SU-DHL-6 (cell line): ENCODE results near the gene SUGCT.

Experiments
- H2AFZ ChIP-seq: fragments of 200-600 bp; sonication (generic); 2 replicates; pipeline ENCODE4 v1.6.1; 2014; ENCODE audit warnings: low read depth, mild to moderate bottlenecking, moderate library complexity, mixed read lengths, antibody characterized with exemption, low read length; ENCODE audit not compliant: severe bottlenecking
- H3F3A ChIP-seq: fragments of 200-600 bp; shearing (Covaris generic); 2 replicates; pipeline ENCODE4 v1.6.0; 2016; ENCODE audit warnings: antibody characterized with exemption, mild to moderate bottlenecking; ENCODE audit not compliant: insufficient read depth
- H3K27ac ChIP-seq: fragments of 200-600 bp; sonication (generic); 2 replicates; pipeline ENCODE4 v1.5.1; 2016; ENCODE audit warnings: low read depth, mild to moderate bottlenecking, low read length, moderate library complexity, mixed read lengths
- H3K27me3 ChIP-seq: fragments of 200-600 bp; sonication (generic), shearing (Covaris generic); 2 replicates; pipeline ENCODE4 v1.6.0; 2014; ENCODE audit warnings: mild to moderate bottlenecking, low read length
- H3K36me3 ChIP-seq: fragments of 200-600 bp; sonication (generic); 2 replicates; pipeline ENCODE4 v1.6.1; 2014; ENCODE audit warnings: mild to moderate bottlenecking, low read length, mixed read lengths
- H3K4me2 ChIP-seq: fragments of 300-600, 200-600 bp; shearing (Covaris generic), sonication (generic); 2 replicates; pipeline ENCODE4 v1.6.0; 2014; ENCODE audit warnings: low read length, low read depth, mild to moderate bottlenecking; ENCODE audit not compliant: poor library complexity, severe bottlenecking
- H3K4me3 ChIP-seq: fragments of 200-600 bp; sonication (generic); 2 replicates; pipeline ENCODE4 v1.5.1; 2014; ENCODE audit warnings: antibody characterized with exemption, low read length, mild to moderate bottlenecking, mixed read lengths; ENCODE audit not compliant: insufficient read depth, poor library complexity, severe bottlenecking
- H3K79me2 ChIP-seq: fragments of 200-600 bp; sonication (generic); 2 replicates; pipeline ENCODE4 v1.6.1; 2014; ENCODE audit warnings: mild to moderate bottlenecking, low read length, moderate library complexity; ENCODE audit not compliant: insufficient read depth
- H3K9ac ChIP-seq: fragments of 200-600 bp; sonication (generic); 2 replicates; pipeline ENCODE4 v1.7.0; 2014; ENCODE audit warnings: mild to moderate bottlenecking, low read length
- H3K9me2 ChIP-seq: fragments of 200-600 bp; sonication (generic); replicated peaks from 2 replicates; pipeline ENCODE4 v1.6.1; 2014; ENCODE audit warnings: low read length; ENCODE audit not compliant: insufficient read depth
- H3K9me3 ChIP-seq: fragments of 200-600 bp; sonication (generic); 2 replicates; pipeline ENCODE4 v1.6.1; 2014; ENCODE audit warnings: low read length, mixed read lengths; ENCODE audit not compliant: insufficient read depth
- H4K20me1 ChIP-seq: fragments of 200-600 bp; sonication (generic); 2 replicates; pipeline ENCODE4 v1.6.1; 2014; ENCODE audit warnings: low read depth, mild to moderate bottlenecking, antibody characterized with exemption, low read length, moderate library complexity, mixed read lengths
- EZH2phosphoT487 ChIP-seq: fragments of 200-600 bp; sonication (generic), shearing (Covaris generic); conservative IDR thresholded peaks from 2 replicates; pipeline ENCODE4 v1.6.1; 2018; ENCODE audit warnings: mild to moderate bottlenecking, antibody characterized with exemption, low read length, moderate library complexity, mixed read lengths
- TF ChIP-seq, protein P1 (sequence below): fragments of 200-600 bp; sonication (generic); IDR thresholded peaks from one replicate; pipeline ENCODE4 v1.5.1; 2017; ENCODE audit warnings: antibody characterized with exemption, mild to moderate bottlenecking, low read length, moderate library complexity; ENCODE audit not compliant: insufficient read depth, poor library complexity, severe bottlenecking

SUGCT gene

DNA sequence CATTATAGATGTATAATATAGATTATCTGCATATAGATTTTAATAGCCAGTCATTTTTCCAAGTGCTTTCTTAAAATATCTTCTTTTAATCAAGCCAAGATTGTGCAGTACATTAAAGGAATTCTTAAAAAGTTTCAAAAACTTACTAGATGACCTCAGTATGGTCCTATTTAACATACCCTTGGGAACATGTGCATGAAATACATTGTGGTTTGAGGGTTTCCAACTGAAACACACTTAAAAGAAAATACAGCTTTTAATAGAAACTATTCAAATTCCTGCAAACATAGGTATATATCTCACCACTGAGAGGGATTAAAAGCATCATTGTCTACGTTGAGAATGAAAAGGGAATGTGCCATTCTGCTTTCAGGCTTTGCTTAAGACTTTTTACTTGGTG, 364.9 kb downstream of the SUGCT start:
- Histone ChIP-seq H3K4me3 (no peak overlapping the region), H3K9me2 (no peaks in the 10 kb centered on the region), H3K4me2 (no peak overlapping the region), H3K9ac (no peak overlapping the region), H3K36me3 (no peaks in the 10 kb centered on the region), H3K27me3 (no peaks in the 10 kb centered on the region), H3F3A (no peaks in the 10 kb centered on the region), H2AFZ (no peak overlapping the region), H3K79me2 (no peaks in the 10 kb centered on the region), H3K9me3 (no peaks in the 10 kb centered on the region), H3K27ac (no peak overlapping the region), H4K20me1 (no peaks in the 10 kb centered on the region)
- TF ChIP-seq, protein P1, sequence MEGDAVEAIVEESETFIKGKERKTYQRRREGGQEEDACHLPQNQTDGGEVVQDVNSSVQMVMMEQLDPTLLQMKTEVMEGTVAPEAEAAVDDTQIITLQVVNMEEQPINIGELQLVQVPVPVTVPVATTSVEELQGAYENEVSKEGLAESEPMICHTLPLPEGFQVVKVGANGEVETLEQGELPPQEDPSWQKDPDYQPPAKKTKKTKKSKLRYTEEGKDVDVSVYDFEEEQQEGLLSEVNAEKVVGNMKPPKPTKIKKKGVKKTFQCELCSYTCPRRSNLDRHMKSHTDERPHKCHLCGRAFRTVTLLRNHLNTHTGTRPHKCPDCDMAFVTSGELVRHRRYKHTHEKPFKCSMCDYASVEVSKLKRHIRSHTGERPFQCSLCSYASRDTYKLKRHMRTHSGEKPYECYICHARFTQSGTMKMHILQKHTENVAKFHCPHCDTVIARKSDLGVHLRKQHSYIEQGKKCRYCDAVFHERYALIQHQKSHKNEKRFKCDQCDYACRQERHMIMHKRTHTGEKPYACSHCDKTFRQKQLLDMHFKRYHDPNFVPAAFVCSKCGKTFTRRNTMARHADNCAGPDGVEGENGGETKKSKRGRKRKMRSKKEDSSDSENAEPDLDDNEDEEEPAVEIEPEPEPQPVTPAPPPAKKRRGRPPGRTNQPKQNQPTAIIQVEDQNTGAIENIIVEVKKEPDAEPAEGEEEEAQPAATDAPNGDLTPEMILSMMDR, result no peak
- no peak for TF ChIP-seq EZH2phosphoT487

DNA sequence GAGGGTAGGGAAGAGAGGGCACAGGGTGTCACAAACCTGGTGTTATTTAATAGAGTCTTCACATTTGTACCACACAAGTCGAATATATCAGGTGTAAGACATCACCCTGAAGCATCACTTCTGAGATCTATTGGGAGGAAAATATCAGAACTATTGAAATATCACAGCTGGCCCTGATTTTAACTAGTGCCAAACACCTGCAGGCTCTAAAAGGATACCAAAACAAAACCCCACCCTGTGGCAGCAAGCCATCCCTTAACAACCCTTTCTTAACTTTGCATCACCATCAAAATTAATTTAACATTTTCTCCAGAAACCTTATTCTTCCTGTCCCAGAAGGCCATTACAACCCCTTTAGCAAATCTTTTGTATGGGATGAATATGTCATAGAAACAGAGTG, 365.4 kb downstream of the SUGCT start:
- Histone ChIP-seq H3K9me2 (no peaks in the 10 kb centered on the region), H3K4me3 (no peak overlapping the region), H3K27me3 (no peaks in the 10 kb centered on the region), H3F3A (no peaks in the 10 kb centered on the region), H2AFZ (no peak overlapping the region), H3K9ac (no peak overlapping the region), H3K9me3 (no peaks in the 10 kb centered on the region), H3K4me2 (no peak overlapping the region), H3K36me3 (no peaks in the 10 kb centered on the region), H4K20me1 (no peaks in the 10 kb centered on the region), H3K79me2 (no peaks in the 10 kb centered on the region), H3K27ac (no peak overlapping the region)
- TF ChIP-seq, protein P1, result no peak
- TF ChIP-seq EZH2phosphoT487, result no peak

DNA sequence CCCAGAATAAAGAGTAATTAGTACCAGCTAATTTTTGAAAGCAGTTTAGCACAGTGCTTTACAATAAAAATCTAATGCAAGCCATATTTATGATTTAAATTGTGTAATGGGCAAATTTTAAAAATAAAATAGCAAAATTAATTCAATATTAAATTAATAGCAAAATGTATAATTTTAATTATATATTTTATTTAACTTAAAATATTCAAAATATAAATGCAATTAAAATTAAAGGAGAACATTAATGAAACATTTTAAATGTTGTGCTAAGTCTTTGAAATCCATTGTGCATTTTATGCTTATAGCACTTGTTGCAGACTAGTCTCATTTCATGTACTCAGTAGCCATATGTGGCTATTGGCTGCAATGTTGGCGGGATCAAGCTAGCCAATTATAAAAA, 367.6 kb downstream of the SUGCT start:
- Histone ChIP-seq H3K4me2 (no peak overlapping the region), H3F3A (no peaks in the 10 kb centered on the region), H3K27ac (no peak overlapping the region), H3K9ac (no peak overlapping the region), H3K4me3 (no peak overlapping the region), H3K27me3 (no peaks in the 10 kb centered on the region), H2AFZ (no peak overlapping the region), H3K9me3 (0 out of 2 replicates have a peak, but pooled peaks cover 5% of the 10 kb centered on the region), H3K79me2 (no peaks in the 10 kb centered on the region), H4K20me1 (no peaks in the 10 kb centered on the region), H3K36me3 (no peaks in the 10 kb centered on the region; the same call in 1 of the 2 replicates), H3K9me2 (no peaks in the 10 kb centered on the region)
- no peak for TF ChIP-seq EZH2phosphoT487
- TF ChIP-seq, protein P1, result no peak

DNA sequence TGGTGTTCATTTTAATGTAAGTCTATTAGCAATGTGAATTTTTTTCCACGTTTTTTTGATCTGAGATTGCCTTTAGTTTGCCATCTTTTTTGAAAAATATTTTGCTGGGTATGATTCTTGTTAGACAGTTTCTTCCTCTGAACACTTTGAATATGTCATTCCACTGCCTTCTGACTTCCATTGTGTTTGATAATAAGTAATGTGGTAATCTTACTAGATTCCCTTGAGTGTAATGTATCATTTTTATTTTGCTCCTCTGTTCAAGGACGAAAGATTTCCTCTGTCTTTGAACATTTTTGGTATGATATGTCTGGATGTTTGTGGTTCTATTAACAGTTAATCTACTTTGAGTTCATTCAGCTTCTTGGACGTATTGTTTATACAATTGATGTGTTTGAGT, 371.4 kb downstream of the SUGCT start:
- Histone ChIP-seq H3K36me3 (no peaks in the 10 kb centered on the region; the same call in 1 of the 2 replicates), H3K4me2 (no peak overlapping the region), H3K9me3 (0 out of 2 replicates have a peak, but pooled peaks cover 5% of the 10 kb centered on the region), H3K27ac (no peak overlapping the region), H4K20me1 (no peaks in the 10 kb centered on the region), H3K27me3 (no peaks in the 10 kb centered on the region), H3K9ac (no peak overlapping the region), H3K9me2 (no peaks in the 10 kb centered on the region), H2AFZ (no peak overlapping the region), H3K4me3 (no peak overlapping the region), H3F3A (no peaks in the 10 kb centered on the region), H3K79me2 (no peaks in the 10 kb centered on the region)
- TF ChIP-seq, protein P1, result no peak
- TF ChIP-seq EZH2phosphoT487, result no peak
